ENCODE measurements around the gene CPPED1.

CPPED1 gene

DNA sequence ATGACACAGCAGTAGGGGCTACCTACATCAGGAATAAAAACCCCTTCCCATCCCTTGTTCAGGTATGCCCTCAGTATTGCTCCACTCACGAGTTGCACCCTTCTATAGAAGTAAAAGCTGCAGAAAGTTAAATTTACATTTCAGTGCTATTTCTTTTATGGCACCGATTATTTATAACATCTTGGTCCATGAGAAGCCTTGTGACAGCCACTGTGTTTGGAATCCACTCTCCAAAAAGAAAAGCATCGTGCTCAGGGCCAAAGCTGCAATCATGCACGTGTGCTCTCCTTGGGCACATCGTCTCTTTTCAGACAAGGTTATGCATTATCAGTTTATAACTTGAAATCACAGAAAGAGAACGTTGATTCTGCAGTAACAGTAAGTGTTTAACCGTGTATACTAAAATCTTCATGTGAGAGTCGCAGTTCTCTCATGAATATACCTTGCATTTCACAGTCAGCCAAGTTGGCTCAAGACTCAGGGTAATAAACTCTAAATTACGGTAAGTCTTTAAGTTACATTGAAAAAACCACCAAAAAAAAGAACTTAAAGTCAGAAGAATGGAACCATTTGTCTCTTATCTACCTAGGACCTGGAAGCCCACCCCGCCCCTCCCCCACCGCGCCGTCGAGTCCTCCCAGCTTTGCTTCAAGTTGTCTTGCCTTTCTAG, 189.6 kb downstream of the CPPED1 start:
- TF ChIP-seq ZFX (IDR thresholded peaks at IDR 0.05): no peak
- TF ChIP-seq, protein P1, sequence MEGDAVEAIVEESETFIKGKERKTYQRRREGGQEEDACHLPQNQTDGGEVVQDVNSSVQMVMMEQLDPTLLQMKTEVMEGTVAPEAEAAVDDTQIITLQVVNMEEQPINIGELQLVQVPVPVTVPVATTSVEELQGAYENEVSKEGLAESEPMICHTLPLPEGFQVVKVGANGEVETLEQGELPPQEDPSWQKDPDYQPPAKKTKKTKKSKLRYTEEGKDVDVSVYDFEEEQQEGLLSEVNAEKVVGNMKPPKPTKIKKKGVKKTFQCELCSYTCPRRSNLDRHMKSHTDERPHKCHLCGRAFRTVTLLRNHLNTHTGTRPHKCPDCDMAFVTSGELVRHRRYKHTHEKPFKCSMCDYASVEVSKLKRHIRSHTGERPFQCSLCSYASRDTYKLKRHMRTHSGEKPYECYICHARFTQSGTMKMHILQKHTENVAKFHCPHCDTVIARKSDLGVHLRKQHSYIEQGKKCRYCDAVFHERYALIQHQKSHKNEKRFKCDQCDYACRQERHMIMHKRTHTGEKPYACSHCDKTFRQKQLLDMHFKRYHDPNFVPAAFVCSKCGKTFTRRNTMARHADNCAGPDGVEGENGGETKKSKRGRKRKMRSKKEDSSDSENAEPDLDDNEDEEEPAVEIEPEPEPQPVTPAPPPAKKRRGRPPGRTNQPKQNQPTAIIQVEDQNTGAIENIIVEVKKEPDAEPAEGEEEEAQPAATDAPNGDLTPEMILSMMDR (conservative IDR thresholded peaks at IDR 0.05): no peak
- no peak overlapping the region for H3K27ac ChIP-seq

DNA sequence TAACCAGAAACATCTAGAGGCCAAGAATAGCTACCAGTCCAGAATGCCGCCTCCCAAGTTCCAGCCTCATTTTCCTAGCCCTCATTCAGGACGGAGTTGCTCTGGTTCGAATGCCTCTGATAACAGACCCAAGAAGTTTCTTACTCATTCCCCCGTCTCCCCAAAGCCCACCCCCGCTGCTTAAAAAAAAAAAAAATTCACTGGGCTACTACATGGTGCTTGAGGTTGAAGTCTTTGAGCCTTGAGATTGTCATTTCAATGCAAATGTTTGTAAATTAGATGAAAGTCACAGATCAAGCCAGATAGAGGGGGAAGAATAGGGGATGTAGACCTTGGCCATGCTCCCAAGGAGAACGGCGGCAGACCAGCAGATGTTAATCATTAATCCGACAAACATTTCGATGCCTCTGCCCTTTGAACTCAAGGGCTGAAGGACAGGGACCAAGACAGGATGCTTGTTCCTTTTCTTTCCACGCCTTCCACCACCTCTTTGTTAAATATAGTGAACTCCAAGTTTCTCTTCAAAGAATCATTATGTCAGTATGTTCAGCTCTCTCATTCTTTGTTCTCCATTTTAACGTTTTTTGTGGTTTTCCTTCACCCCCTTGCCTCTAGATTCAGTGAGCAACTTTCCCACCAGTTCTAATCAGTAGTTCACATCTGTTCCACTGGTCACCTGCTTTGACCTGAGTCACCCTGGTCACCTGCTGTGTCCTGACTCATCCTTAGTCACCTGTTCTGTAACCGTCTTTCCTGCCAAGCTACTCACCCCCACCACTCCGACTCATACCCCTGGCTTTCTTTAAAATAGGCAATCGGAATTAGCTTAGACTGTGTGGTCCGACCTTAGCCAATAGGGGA, 190.3 kb downstream of the CPPED1 start:
- H3K27ac ChIP-seq: no peak overlapping the region
- TF ChIP-seq, protein P1 (conservative IDR thresholded peaks at IDR 0.05): no peak

DNA sequence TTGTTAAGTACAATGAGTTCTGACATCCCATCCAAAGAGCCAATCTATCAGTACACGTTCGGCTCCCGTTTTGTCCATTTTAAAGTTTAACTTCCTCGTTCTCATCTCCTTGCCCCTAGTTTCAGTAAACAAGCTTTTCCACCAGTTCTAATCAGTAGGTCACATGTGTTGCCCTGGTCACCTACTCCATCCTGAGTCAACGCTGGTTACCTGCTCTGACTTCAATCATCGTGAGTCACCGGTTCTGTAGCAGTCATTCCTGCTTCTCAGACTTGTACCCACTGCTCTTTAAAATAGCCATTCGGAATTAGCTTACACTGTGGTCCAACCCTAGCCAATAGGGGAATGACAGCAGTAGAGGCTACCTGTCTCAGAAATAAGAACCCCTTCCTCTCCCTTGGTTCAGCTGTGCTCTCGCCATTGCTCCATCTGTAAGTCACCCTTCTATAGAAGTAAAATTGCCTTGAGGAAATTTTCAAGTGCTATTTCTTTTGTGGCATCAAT, 191.0 kb downstream of the CPPED1 start:
- H3K27ac ChIP-seq: no peak overlapping the region
- TF ChIP-seq, protein P1 (conservative IDR thresholded peaks at IDR 0.05): no peak
- no peak for TF ChIP-seq ZFX (IDR thresholded peaks at IDR 0.05)

DNA sequence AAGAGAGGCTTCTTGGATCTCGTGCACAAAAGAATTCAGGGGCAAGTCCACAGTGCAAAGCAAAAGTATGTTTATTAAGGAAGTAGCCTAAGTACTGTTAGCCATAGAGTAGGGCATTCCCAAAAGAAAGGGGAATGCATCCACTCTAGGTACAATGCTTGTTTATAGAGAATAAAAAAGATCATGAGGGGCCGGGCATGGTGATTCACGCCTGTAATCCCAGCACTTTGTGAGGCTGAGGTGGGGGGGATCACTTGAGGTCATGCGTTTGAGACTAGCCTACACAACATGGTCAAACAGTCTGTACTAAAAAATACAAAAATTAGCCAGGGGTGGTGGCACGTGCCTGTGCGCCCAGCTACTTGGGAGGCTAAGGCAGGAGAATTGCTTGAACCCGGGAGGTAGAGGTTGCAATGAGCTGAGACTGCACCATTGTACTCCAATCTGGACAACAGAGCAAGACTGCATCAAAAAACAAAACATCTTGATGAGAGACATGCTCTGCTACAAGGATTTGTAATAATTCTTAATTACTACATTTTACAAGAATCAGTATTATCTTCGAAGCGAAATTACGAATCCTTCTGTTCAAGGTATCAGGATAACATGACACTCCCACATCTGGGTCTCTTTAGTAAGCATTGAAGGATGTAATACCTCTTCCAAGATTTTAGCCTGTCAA, 191.6 kb downstream of the CPPED1 start:
- no peak for TF ChIP-seq ZFX (IDR thresholded peaks at IDR 0.05)
- TF ChIP-seq, protein P1 (conservative IDR thresholded peaks at IDR 0.05): no peak
- H3K27ac ChIP-seq: no peak overlapping the region

DNA sequence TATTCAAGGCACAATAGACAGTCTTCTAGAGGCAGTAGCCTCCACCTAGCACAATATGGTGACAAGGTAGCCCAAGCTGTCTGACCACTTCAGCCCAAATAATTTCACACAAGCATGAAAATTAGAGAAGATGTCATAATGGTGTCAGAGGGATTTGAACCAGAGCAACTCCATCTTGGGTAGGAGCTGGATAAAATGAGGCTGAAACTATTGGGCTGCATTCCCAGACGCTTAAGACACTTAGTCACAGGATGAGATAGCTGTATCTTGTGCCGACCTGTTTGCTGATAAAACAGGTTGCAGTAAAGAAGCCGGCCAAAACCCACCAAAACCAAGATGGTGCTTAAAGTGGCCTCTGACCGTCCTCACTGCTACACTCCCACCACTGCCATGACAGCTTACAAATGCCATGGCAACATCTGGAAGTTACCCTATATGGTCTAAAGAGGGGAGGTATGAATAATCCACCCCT, 192.6 kb downstream of the CPPED1 start:
- TF ChIP-seq, protein P1 (conservative IDR thresholded peaks at IDR 0.05): no peak
- TF ChIP-seq ZFX (IDR thresholded peaks at IDR 0.05): no peak
- no peak overlapping the region for H3K27ac ChIP-seq

DNA sequence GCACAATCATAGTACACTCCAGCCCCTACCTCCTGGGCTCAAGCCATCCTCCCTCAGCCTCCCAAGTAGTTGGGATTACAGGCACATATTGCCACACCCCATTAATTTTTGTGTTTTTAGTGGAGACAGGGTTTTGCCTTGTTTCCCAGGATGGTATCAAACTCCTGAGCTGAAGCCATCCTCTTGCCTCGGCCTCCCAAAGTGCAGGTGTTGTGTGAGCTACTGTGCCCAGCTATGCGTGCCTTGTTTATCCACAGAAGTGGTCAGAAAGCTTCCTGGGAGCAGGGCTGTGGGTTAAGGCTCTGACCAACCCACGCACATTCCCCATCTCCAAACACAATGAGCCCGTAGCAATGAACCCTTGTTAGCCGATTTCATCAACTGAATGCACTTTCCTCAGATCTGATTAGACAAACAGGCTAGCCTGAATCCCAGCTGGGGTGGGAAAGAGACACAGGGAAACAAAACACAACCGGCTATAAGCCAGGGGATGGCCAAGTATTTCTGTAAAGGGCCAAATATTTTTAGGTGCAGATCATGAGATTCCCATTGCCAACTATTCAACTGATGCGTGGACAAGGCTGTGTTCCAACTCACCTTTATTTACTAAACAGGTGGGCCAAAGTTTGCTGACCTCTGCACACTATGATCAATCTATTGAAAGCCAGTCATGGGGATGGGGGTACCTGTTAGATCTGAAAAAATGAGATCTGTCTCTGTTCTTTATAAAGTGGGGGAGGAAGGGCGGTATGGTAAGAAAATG, 193.6 kb downstream of the CPPED1 start:
- H3K27ac ChIP-seq: no peak overlapping the region
- TF ChIP-seq ZFX (IDR thresholded peaks at IDR 0.05): no peak
- TF ChIP-seq, protein P1 (conservative IDR thresholded peaks at IDR 0.05): no peak
